ENCODE data around the gene PLD4. TPM values are rescaled to one million over a fixed set of nuclear protein-coding genes. Genes with fewer than 3 reads are reported as not detected.

Gene PLD4
- total RNA-seq, 1 experiment from 2014 or later, result 0.15 TPM

- POLR2A ChIA-PET, result no interaction called here
- CTCF ChIA-PET, result no interaction called here
These were observed 16.4 kb upstream of the PLD4 start for GRCh38 chr14:104908303-104908702.

GRCh38 chr14:104912053-104912452, 12.6 kb upstream of the PLD4 start:
- BruUV-seq (replicated peaks), result no TSS peak
- no peak for DNase-seq (ENCODE audit: low read depth, low spot score)

More at GRCh38 chr14:104908303-104908702, 16.4 kb upstream of the PLD4 start:
- no peaks in the 10 kb centered on the region for H3K36me3 ChIP-seq (ENCODE audit: control insufficient read depth, insufficient read depth, low read length)
- TF ChIP-seq POLR2AphosphoS5 (IDR thresholded peaks at IDR 0.05; ENCODE audit: low read depth, low read length) (no peak), REST (IDR thresholded peaks at IDR 0.05; ENCODE audit: insufficient read depth in 1 of 2, low read depth in 2 of 2, low read length in 1 of 2) (no peak), SIN3A (IDR thresholded peaks at IDR 0.05; ENCODE audit: borderline replicate concordance, insufficient read depth, low read depth, low read length) (no peak), CTCF (IDR thresholded peaks at IDR 0.05) (no peak), TCF7L2 (IDR thresholded peaks at IDR 0.05; ENCODE audit: low read depth, low read length) (no peak)
- no peaks in the 10 kb centered on the region for H3K27me3 ChIP-seq (ENCODE audit: control insufficient read depth, insufficient read depth, low read length)
- no peak overlapping the region for H3K27ac ChIP-seq (ENCODE audit: low read length)
- no peak overlapping the region for H3K4me3 ChIP-seq (ENCODE audit: low read depth in 2 of 2, low read length in 2 of 2)
- no peak for ATAC-seq
- in situ Hi-C loops (cut with HindIII; ENCODE audit: low pct_unique_long_range_greater_than_20kb, low sequenced_read_pairs), result no loop called here
- DNase-seq (ENCODE audit: low read depth, low spot score), result no peak
- BruUV-seq (replicated peaks), result no TSS peak
- H3K4me1 ChIP-seq (ENCODE audit: control insufficient read depth, insufficient read depth, low read length), result no peaks in the 10 kb centered on the region
- intact Hi-C loops (cut with micrococcal nuclease; ENCODE audit: unreplicated experiment), result no loop called here
- H3K9me3 ChIP-seq (ENCODE audit: control insufficient read depth, insufficient read depth, low read depth, low read length), result no peaks in the 10 kb centered on the region; the same call in 1 of the 2 replicates

More at GRCh38 chr14:104912053-104912452, 12.6 kb upstream of the PLD4 start:
- intact Hi-C loops (cut with micrococcal nuclease; ENCODE audit: unreplicated experiment), result no loop called here
- ChIA-PET CTCF (no interaction called here), POLR2A (no interaction called here)
- in situ Hi-C loops (cut with HindIII; ENCODE audit: low pct_unique_long_range_greater_than_20kb, low sequenced_read_pairs), result no loop called here
- Histone ChIP-seq H3K27ac (ENCODE audit: low read length) (no peak overlapping the region), H3K9me3 (ENCODE audit: control insufficient read depth, insufficient read depth, low read depth, low read length) (no peaks in the 10 kb centered on the region; the same call in 1 of the 2 replicates), H3K4me3 (ENCODE audit: low read depth in 2 of 2, low read length in 2 of 2) (no peak overlapping the region), H3K27me3 (ENCODE audit: control insufficient read depth, insufficient read depth, low read length) (no peaks in the 10 kb centered on the region), H3K36me3 (ENCODE audit: control insufficient read depth, insufficient read depth, low read length) (no peaks in the 10 kb centered on the region), H3K4me1 (ENCODE audit: control insufficient read depth, insufficient read depth, low read length) (no peaks in the 10 kb centered on the region)
- TF ChIP-seq POLR2AphosphoS5 (IDR thresholded peaks at IDR 0.05; ENCODE audit: low read depth, low read length) (no peak), CTCF (IDR thresholded peaks at IDR 0.05) (no peak), TCF7L2 (IDR thresholded peaks at IDR 0.05; ENCODE audit: low read depth, low read length) (no peak), REST (IDR thresholded peaks at IDR 0.05; ENCODE audit: insufficient read depth in 1 of 2, low read depth in 2 of 2, low read length in 1 of 2) (no peak), SIN3A (IDR thresholded peaks at IDR 0.05; ENCODE audit: borderline replicate concordance, insufficient read depth, low read depth, low read length) (no peak)
- no peak for ATAC-seq
